Astrocyte (in vitro differentiated cells and primary cell): ENCODE measurements around the gene CASR. TPM values are rescaled to one million over a fixed set of nuclear protein-coding genes. Genes with fewer than 3 reads are reported as not detected.

Experiments used
- DNase-seq: peaks from one replicate; pipeline ENCODE4 v3.0.0-alpha.2; 2010; ENCODE audit warnings: low read depth
- FAIRE-seq: peaks from 2 replicates; lab custom pipeline; 2011; peaks lifted over from hg19 to GRCh38; lab: Jason Lieb, UNC
- H2AFZ ChIP-seq: 2 replicates; pipeline ENCODE4 v1.6.0; 2012; ENCODE audit warnings: low read depth, low read length, inconsistent platforms
- H3K27ac ChIP-seq: 2 replicates; pipeline ENCODE4 v1.5.1; 2011; ENCODE audit warnings: low read depth, low read length, inconsistent platforms
- H3K27me3 ChIP-seq: 2 replicates; pipeline ENCODE4 v1.6.0; 2011; ENCODE audit warnings: low read length, inconsistent platforms; ENCODE audit not compliant: insufficient read depth
- H3K36me3 ChIP-seq: 2 replicates; pipeline ENCODE4 v1.5.1; 2011; ENCODE audit warnings: low read length, inconsistent platforms; ENCODE audit not compliant: insufficient read depth
- H3K4me1 ChIP-seq: 2 replicates; pipeline ENCODE4 v1.5.1; 2011; ENCODE audit warnings: low read length, inconsistent platforms; ENCODE audit not compliant: insufficient read depth
- H3K4me2 ChIP-seq: 2 replicates; pipeline ENCODE4 v1.6.0; 2012; ENCODE audit warnings: low read length, inconsistent platforms
- H3K4me3 ChIP-seq: 2 replicates; pipeline ENCODE4 v1.5.1; 2011; ENCODE audit warnings: low read depth, mild to moderate bottlenecking, low read length, inconsistent platforms; ENCODE audit not compliant: insufficient read depth
- H3K79me2 ChIP-seq: 2 replicates; pipeline ENCODE4 v1.6.0; 2012; ENCODE audit warnings: mild to moderate bottlenecking, low read length, inconsistent platforms; ENCODE audit not compliant: insufficient read depth
- H3K9ac ChIP-seq: 2 replicates; pipeline ENCODE4 v1.6.0; 2012; ENCODE audit warnings: mild to moderate bottlenecking, low read length, inconsistent platforms
- H3K9me3 ChIP-seq: 2 replicates; pipeline ENCODE4 v1.5.1; 2012; ENCODE audit warnings: low read depth, mild to moderate bottlenecking, low read length, inconsistent platforms; ENCODE audit not compliant: insufficient read depth
- H4K20me1 ChIP-seq: 2 replicates; pipeline ENCODE4 v1.6.0; 2012; ENCODE audit warnings: low read length, inconsistent platforms; ENCODE audit not compliant: insufficient read depth
- H3K27ac Mint-ChIP-seq: one replicate; pipeline ENCODE4 v1.8.0; 2021; ENCODE audit warnings: mild to moderate bottlenecking, mixed read lengths; ENCODE audit not compliant: unreplicated experiment
- H3K27me3 Mint-ChIP-seq: one replicate; pipeline ENCODE4 v1.8.0; 2021; ENCODE audit warnings: low read depth, mixed read lengths; ENCODE audit not compliant: unreplicated experiment
- H3K36me3 Mint-ChIP-seq: one replicate; pipeline ENCODE4 v1.8.0; 2021; ENCODE audit warnings: low read depth, mixed read lengths; ENCODE audit not compliant: unreplicated experiment
- H3K4me1 Mint-ChIP-seq: one replicate; pipeline ENCODE4 v1.8.0; 2021; ENCODE audit warnings: low read depth, mixed read lengths; ENCODE audit not compliant: unreplicated experiment
- H3K4me3 Mint-ChIP-seq: one replicate; pipeline ENCODE4 v1.8.0; 2021; ENCODE audit warnings: mild to moderate bottlenecking, moderate library complexity, mixed read lengths; ENCODE audit not compliant: unreplicated experiment
- H3K9me3 Mint-ChIP-seq: one replicate; pipeline ENCODE4 v1.8.0; 2021; ENCODE audit warnings: mild to moderate bottlenecking, mixed read lengths; ENCODE audit not compliant: unreplicated experiment
- CTCF ChIP-seq: IDR thresholded peaks from 2 replicates; pipeline ENCODE4 v1.5.1; 2011; ENCODE audit warnings: low read depth, mild to moderate bottlenecking, inconsistent platforms, low read length, moderate library complexity; ENCODE audit not compliant: insufficient read depth
- EZH2 ChIP-seq: IDR thresholded peaks from 2 replicates; pipeline ENCODE4 v1.6.1; 2012; ENCODE audit warnings: mild to moderate bottlenecking, low read length, inconsistent platforms; ENCODE audit not compliant: insufficient read depth
- total RNA-seq: library from RNA; stranded (reverse); gene quantifications from 2 replicates; pipeline ENCODE4 v1.2.1, GENCODE V29; 2021

Gene CASR
- total RNA-seq, 1 donor from 2014 or later = not detected

GRCh38 chr3:122301063-122301462, 117.6 kb downstream of the CASR start:
- TF ChIP-seq CTCF = no peak
- no peak for TF ChIP-seq EZH2
- H3K4me2 ChIP-seq = no peak overlapping the region
- no peak overlapping the region for H2AFZ ChIP-seq
- FAIRE-seq = no peak
- no peak for DNase-seq
- H3K4me3 Mint-ChIP-seq = no peak overlapping the region
- no peaks in the 10 kb centered on the region for H4K20me1 ChIP-seq
- no peaks in the 10 kb centered on the region for H3K9me3 Mint-ChIP-seq
- H3K27me3 Mint-ChIP-seq = no peaks in the 10 kb centered on the region
- H3K36me3 Mint-ChIP-seq = no peaks in the 10 kb centered on the region
- no peaks in the 10 kb centered on the region for H3K79me2 ChIP-seq
- H3K9ac ChIP-seq = no peak overlapping the region
- H3K4me1 ChIP-seq = no peaks in the 10 kb centered on the region
- H3K4me1 Mint-ChIP-seq = peaks cover 10% of the 10 kb centered on the region
- no peaks in the 10 kb centered on the region for H3K9me3 ChIP-seq
- H3K27ac Mint-ChIP-seq = no peak overlapping the region
- no peak overlapping the region for H3K27ac ChIP-seq
- H3K27me3 ChIP-seq = no peaks in the 10 kb centered on the region
- no peak overlapping the region for H3K4me3 ChIP-seq
- no peaks in the 10 kb centered on the region for H3K36me3 ChIP-seq

- Mint-ChIP-seq H3K9me3 (no peaks in the 10 kb centered on the region), H3K36me3 (no peaks in the 10 kb centered on the region), H3K4me3 (no peak overlapping the region), H3K27ac (no peak overlapping the region), H3K4me1 (peaks cover 6% of the 10 kb centered on the region), H3K27me3 (peaks cover 3% of the 10 kb centered on the region)
- no peaks in the 10 kb centered on the region for H4K20me1 ChIP-seq
- DNase-seq (no peak), FAIRE-seq (no peak)
- H3K4me2 ChIP-seq = no peak overlapping the region
- H3K79me2 ChIP-seq = no peaks in the 10 kb centered on the region
- no peaks in the 10 kb centered on the region for H3K36me3 ChIP-seq
- no peak overlapping the region for H2AFZ ChIP-seq
- H3K4me3 ChIP-seq = no peak overlapping the region
- no peak overlapping the region for H3K9ac ChIP-seq
- TF ChIP-seq CTCF = no peak
- TF ChIP-seq EZH2 = no peak
- H3K27ac ChIP-seq = no peak overlapping the region
- no peaks in the 10 kb centered on the region for H3K4me1 ChIP-seq
- H3K9me3 ChIP-seq = no peaks in the 10 kb centered on the region
- no peaks in the 10 kb centered on the region for H3K27me3 ChIP-seq
Observed at GRCh38 chr3:122305818-122306621, 122.6 kb downstream of the CASR start.

- no peaks in the 10 kb centered on the region for H3K27me3 ChIP-seq
- H3K9me3 Mint-ChIP-seq = no peaks in the 10 kb centered on the region
- H2AFZ ChIP-seq = no peak overlapping the region
- no peaks in the 10 kb centered on the region for H3K9me3 ChIP-seq
- TF ChIP-seq EZH2 (no peak), CTCF (no peak)
- no peak overlapping the region for H3K27ac ChIP-seq
- no peak overlapping the region for H3K4me3 ChIP-seq
- no peaks in the 10 kb centered on the region for H3K79me2 ChIP-seq
- H3K9ac ChIP-seq = no peak overlapping the region
- H4K20me1 ChIP-seq = no peaks in the 10 kb centered on the region
- H3K4me2 ChIP-seq = no peak overlapping the region
- peaks cover 3% of the 10 kb centered on the region for H3K27me3 Mint-ChIP-seq
- H3K4me3 Mint-ChIP-seq = no peak overlapping the region
- peaks cover 6% of the 10 kb centered on the region for H3K4me1 Mint-ChIP-seq
- FAIRE-seq (no peak), DNase-seq (no peak)
- no peak overlapping the region for H3K27ac Mint-ChIP-seq
- no peaks in the 10 kb centered on the region for H3K4me1 ChIP-seq
- no peaks in the 10 kb centered on the region for H3K36me3 ChIP-seq
- H3K36me3 Mint-ChIP-seq = no peaks in the 10 kb centered on the region
Observed at GRCh38 chr3:122306622-122306953, 123.1 kb downstream of the CASR start.
